NAMALWA (cell line): ENCODE measurements around the gene MRPL36.
"Not testable (repeated sequence)": the region's sequence is repeated elsewhere in the genome, so short reads cannot be mapped to it uniquely, and the experiment has no call there.

Experiments used
- DNase-seq: peaks from one replicate; pipeline ENCODE4 v3.0.0-alpha.2; 2015; ENCODE audit warnings: low spot score

The MRPL36 gene

DNA sequence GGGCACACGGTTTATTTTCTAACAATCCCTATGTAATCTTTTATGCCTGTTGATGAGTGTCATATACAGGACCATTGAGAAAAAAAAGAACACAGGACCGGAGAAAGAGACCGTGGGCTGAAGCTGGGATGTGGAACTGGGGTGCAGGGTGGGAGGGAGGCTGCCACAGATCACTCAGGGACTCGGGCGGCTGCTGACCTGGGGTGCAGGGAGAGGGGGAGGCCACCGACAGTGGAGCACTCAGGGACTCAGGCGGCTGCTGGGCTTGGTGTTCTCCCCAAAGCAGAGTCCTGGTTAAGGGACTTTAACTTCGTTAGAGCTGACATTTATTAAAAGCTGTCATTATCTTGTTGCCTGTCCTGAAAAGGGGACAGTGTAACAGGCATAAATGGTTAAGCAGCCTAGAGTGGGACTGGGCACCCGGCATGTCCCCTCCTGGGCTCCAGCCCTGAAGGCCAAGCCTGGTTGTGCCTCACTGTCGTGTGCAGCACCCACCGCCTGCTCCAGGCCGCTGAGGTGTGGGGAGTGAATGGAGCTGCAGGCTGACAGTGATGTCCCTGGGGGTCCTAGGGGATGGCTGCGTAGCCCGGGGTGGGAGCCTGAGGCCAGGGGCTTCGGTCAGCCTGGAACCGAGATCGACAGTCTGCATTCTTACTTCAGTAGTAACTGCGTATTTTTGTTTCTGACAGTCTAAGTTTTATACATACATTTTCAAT lies 15.6 kb upstream of the MRPL36 start:
- no peak for DNase-seq

DNA sequence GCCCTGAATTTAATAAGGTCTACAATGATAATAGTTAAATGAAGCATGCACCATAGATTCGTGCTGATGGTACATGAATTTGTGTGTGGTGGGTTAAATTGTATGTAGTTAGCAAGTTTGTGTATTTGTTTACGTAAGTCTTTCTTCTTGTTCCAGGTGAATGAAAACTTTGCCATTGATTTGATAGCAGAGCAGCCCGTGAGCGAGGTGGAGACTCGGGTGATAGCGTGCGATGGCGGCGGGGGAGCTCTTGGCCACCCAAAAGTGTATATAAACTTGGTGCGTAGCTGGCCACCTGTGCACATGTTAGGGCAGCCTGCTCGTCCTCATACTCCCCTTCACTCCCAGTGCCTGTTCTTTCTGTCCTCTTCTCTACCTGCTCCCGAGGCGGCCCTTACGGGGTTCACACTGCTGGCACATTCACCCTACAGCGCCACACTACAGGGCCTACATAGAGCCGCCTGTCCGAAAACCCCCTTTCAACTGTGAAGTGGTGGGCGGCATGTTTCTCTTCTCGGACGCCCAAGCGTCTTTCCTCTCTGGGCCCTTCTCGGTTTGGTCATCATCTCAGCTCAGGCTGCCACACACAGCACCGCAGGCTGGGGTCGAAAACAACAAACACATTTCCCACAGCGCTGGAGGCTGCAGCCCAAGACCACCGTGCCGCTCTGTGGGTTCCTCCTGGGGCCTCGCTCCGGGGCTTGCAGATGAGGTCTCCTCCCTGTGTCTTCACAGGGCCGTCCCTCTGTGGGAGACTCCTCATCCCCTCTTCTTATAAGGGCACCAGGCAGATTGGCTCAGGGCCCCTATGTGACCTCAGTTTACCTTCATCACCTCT lies 14.8 kb upstream of the MRPL36 start:
- no peak for DNase-seq

DNA sequence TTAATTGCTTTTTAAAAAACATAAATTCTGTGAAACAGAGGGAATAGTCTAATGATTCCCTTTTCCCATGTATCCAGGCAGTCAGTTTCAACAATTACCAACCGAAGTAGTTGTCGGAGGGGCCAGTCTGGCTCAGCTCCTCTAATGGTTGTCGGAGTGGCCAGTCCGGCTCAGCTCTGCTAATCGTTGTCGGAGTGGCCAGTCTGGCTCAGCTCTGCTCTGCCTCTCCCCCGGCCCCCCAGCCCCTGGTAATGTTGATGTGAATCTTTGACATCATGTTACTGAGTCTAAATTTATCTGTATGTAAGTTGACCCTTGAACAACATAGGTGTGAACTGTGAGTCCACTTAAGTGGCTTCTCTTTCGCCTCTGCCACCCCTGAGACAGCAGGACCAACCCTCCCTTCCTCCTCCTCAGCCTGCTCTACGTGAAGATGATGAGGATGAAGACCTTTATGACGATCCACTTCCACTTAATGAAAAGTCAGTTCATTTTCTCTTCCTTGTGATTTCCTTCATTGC lies 11.0 kb upstream of the MRPL36 start:
- DNase-seq: no peak

DNA sequence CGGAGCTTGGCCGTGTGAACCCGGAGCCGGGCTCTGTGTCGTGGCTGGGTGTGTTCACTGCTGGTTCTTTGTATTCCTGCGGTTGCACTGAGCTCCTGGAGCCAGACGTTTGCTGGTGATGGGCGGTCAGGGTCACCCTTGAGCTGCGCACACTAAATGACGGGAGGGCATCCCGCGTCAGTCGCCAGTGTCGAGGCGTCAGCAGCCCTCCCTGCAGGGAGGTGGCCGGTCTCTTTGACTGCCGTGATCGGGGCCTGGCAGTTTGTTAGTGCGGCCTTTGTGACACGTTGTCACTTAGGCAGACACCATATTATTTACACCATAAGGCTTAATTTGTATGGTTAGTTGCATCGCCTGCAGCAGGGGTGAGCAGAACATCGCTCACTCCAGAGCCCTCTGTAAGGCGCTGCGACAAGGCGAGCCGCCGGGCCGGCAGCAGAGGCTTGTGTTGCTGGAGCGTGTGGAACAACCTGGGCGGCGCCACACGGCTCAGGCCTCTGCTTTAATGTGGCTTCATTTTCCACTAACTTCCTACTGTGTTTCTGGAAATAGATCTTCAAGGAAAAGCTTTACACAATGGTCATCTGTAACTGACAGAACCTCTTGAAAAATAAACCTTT lies 9.9 kb upstream of the MRPL36 start:
- no peak for DNase-seq

DNA sequence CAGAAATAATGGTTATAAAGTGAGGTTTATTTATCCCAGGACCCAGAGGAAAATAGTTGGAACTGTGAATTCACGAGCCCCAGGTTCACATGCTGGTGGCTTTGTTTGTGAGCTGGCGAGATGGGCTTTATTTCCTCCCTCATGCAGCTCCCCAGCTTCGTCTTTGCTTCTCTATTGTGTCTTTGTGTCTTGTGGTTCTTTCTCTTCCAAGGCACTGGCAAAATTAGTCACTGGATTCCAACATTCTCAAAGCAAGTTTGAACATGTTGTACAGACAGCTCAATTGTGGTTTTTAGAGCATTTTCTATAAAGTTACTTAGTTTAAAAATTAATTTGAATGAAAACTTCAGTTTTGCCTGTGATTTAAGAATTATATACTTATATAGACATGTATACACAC lies 8.8 kb upstream of the MRPL36 start:
- DNase-seq: no peak

DNA sequence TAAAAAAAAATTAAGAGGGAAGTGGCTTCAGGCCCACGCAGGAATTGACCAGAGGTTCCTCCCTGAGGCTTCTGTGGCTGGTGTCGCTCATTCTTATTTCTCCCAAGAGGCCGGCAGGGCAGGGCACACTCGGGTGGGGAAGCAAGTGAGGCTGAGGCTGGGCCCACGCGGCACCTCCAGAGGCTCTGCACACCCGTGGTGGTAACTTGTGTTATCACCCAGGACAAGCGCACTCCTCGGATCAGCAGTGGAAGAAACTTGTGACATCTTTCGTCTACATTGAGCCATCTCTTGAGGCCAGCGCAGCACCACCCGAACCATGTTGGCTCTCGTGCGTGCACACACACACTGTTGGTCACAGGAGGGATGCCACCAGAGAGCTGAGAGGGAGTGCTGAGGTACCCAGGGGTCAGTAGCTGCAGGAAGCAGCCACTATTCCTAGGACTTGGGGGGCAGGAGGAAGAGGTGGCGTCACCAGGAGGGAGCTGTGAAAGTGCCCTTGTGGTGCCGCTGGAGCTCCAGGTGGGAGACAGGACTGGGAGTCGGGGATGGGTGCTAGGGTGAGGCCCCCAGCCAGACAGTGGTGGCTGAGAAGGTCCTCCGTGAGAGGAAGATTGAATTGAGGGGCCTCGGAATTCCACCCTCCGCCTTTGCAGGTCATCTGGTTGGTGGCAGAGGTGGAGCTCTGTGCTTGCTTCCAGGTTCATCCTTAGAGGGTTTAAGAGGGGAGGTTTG lies 8.0 kb upstream of the MRPL36 start:
- no peak for DNase-seq

DNA sequence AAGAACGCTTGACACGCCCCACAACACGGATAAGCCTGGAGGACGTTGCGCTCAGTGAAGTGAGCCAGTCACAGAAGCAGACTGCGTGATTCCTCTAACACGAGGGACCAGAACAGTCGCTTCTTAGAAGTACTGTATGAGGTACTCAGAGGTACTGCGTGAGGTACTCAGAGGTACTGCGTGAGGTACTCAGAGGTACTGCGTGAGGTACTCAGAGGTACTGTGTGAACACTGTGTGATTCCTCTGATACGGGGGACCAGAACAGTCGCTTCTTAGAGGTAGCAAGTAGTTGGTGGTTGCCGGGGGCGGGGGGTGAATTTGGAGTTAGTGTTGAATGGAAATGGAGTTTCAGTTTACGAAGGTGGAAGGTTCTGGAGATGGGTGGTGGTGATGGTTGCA lies 7.3 kb upstream of the MRPL36 start:
- no peak for DNase-seq

DNA sequence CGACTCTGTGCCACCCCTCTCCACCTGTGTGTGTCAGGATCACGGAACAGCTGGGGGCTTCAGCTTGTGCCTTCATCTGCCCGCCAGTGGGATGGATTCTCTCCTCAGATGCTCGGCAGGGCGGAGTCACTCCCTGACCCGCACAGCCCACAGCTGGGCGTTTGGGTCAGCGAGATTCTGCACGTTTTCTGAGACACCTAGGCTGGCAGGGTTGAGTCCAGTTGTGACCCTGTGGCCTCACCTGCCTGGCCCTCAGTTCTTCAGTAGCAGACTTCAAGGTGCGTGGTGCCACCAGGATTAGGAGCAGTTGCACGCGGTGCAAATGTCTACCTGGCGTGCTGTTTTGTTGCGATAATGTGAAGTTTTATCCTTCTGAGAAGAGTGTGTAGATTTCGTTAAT lies 6.6 kb upstream of the MRPL36 start:
- no peak for DNase-seq

DNA sequence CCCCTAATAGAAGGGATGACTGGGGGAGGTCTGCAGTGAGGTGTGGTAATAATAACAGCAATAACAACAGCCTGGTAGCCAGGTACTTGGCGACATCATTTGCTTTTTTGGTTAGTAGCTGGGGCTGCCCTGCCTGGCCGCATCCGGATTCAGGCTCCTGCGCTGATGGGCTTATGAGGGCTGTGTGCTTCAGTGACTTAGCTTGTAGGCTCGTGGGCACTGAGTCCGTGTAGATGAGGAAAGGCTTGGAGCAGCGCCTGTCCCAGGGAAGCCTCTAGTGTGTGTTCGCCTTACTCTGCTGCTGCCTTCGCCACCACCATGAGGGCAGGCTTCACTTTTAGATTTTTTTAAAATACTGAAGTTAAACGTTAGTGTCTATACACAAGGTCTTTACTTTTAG lies 6.1 kb upstream of the MRPL36 start:
- DNase-seq: no peak

DNA sequence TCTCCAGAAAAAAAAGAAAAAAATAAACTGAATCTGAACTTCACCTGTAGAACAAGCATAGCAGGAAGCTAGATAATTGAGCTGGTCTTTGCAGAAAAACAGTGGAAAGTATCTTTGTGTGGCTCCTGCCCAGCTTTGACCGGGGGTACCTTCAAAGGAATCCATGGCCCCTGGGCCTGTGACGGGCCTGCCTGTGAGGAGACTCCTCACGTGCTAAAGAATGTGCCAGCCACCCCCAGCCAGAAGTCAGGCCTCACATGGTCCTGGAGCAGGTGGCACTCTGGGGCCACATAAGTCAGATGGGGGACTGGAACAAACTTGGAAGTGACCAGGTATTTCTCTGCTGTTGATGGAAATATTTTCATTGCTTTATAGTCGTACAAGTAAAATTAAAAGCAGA lies 5.7 kb upstream of the MRPL36 start:
- no peak for DNase-seq

DNA sequence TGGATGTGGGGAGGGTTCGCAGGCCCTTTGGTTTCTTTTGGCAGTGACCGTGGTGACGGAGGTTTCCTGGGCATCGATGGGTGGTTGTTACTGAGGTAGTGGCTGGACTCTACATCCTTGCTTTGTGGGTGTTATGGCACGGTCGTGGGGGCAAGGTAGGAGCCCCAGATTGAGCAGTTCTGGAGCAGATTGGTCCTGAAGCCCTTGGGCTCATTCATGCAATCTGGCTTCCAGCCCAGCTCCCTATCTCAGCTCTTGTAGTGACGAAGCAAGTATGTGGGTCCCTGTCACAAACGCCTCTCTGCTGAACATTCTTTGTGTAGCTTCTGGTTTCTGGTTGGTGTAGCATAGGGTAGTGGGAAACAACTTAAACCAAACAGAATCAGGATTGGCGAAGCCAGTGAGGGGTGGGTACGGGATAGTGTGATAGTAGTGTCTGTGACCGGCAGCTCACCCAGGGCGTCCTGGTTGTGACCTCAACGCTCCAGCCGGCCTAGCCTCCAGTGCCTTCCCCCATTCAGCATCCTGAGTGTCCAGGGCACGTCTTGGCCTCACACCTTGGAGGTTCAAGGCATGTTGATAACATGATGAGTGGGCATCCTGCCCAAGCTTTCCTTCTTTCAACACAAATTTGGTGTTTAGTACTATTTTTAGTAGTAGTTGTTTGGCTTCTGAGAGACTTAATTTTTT lies 4.5 kb upstream of the MRPL36 start:
- no peak for DNase-seq

DNA sequence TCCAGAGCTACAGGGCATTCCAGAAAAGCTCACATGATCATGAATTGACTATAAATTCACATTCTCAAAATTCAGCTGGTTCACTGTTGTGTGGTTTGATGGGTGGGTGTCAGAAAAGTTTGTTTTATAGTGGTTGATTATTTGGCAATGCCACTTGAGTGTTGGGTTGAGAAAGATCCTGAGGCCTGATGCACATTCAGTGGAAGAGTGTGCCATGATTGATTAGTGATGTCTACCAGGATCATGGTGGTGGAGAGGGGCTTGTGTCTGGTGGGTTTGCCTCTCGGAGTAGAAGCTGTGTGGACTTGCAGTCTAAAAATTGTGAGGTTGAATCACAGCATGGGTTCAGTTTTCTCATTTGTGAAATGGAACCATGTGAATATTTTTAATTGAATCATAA lies 3.6 kb upstream of the MRPL36 start:
- no peak for DNase-seq

DNA sequence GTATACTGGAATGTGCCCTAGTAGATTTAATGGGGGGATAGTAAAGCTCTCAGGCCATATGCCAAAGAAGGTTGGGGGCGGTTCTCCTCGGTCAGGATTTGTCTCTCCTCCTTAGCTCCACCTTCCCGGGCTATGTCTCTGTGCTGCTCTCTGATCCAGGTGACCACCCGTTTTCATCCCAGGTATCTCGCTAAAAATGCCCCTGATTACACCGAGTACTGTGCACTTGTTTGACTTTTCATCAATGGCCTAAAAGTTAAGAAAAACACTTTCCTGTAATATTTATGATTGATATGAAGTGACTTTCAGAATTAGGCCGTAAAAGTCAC lies 2.3 kb upstream of the MRPL36 start:
- DNase-seq: peak; percentile 57

DNA sequence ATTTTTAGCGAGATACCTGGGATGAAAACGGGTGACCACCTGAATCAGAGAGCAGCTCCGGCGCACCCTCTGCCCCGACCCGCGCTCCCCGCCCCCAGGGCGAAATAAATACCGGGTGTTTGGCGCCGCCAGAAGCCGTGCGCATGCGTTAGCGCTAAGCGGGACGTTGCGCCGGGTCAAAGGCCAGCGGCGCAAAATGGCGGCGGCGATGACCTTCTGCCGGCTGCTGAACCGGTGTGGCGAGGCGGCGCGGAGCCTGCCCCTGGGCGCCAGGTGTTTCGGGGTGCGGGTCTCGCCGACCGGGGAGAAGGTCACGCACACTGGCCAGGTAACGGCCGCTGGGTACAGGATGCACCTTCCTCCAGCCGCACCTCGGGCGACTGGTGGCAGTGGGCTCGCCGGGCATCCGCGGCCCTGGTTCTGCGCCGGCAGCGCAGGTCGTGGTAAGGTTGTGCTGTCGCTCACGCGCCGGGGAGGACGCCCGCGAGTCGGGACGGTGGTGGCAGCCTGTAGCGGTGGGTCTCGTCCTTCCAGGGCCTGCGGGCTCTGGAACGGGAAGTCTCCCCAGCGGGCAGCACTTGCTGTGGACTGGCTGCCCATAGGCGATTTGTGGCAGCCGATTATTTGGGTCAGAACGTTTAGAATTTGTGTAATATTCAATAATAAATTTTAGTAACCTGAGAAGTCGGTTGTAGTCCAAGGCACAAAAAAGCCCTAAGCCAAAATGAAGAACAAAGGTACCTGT lies 1.8 kb upstream of the MRPL36 start, which contains the start of gene NDUFS6:
Gene NDUFS6, plus strand, starts transcription at position 186 of the 745 bp plus-strand sequence. Its CDS starts 11 bp downstream, at position 197.
- peak; percentile 78 for DNase-seq

DNA sequence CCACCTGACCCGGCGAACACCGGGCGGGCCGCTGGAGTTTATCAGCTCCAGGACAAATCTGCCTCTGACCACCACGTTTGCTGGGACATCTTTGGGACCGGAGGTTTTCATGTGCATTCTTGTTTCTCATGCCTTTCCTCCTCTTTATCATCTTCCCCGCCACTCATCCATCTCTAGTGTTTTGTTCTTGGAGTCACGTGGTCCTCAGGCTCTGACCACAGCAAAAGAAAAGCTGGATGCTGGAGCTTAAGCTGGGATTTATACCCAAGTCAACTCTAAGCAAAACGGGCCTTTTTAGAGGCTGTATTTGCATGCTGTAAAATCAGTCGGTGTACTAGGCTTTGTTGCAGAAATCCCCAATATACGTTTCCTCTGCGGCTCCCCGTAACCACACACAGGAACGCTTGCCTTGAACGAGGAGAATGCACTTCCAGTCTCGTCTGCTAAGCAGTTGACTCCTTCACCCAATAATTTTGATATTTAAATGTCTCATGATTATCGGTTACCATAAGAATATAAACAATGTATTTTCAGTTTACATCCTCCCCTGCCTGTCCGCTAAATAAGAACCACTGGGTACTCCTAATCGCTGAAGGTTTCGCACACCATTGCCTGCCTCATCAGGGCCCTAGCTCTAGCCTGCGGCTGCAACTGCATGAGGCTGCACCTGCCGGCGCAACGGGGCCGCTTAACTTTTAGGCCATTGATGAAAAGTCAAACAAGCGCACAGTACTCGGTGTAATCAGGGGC lies 1.0 kb upstream of the MRPL36 start:
- DNase-seq: peak; percentile 96

DNA sequence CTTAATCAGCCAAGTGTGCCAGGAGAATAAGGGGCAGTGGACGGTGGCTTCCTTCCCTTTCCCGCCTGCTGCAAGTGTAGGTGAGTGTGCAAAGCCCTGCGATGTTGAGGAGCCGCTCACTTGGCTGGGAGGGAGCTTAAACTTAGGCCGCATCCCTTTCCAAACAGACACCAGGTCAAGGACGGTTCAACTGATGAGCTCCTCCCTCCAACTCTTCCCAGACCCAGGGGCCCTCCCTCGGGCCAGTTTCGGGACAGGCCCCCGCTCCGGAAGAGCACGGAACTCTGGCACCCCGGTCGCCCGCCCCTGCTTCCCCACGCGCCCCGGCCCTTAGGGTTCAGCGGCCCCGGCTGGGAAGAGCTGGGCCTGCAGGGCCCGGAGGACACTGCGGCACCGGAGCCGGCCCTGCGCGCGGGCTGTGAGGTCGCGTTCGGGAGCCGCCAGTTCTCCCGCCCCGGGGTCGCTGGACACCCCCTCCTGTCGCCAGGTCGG lies 481 bp downstream of the MRPL36 start:
- DNase-seq: peak; percentile 52

DNA sequence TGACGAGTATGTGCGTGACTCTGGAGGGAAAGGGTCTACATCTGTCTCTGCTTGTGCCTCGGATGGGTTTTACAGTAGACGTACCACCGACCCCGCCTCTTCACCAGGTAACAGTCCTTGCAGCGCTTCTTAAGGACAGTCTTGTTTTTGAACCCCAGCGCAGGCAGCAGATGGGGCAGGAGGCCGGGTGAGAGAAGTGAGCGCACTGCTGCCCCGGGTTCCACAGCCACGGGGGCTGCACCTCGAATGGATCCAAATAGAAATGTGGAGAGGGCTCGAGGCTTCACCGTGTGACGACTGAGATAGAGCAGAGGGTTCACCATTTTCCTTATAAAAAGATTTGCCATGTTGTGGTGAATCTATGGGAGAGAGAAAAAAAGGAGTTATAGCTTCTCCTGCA lies 1.0 kb downstream of the MRPL36 start:
- not testable (repeated sequence) for DNase-seq

DNA sequence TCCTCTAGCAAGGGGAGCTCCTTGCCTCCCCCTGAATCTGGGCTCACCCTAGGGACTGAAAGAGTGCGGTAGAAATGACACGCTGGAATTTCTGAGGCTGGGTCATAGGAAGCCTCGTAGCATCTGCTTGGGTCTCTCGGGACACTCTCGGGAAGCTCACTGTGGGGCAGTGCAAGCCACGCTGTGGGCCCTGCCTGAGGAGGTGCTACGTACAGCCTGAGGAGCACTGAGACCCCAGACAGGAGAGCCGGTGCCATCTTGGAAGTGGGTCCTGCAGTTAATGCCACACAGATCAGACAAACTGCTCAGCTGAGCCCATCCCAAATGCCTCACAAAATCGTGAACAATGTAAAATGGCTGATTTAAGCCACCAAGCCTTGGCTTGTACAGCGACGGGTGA lies 1.8 kb downstream of the MRPL36 start:
- DNase-seq: no peak

DNA sequence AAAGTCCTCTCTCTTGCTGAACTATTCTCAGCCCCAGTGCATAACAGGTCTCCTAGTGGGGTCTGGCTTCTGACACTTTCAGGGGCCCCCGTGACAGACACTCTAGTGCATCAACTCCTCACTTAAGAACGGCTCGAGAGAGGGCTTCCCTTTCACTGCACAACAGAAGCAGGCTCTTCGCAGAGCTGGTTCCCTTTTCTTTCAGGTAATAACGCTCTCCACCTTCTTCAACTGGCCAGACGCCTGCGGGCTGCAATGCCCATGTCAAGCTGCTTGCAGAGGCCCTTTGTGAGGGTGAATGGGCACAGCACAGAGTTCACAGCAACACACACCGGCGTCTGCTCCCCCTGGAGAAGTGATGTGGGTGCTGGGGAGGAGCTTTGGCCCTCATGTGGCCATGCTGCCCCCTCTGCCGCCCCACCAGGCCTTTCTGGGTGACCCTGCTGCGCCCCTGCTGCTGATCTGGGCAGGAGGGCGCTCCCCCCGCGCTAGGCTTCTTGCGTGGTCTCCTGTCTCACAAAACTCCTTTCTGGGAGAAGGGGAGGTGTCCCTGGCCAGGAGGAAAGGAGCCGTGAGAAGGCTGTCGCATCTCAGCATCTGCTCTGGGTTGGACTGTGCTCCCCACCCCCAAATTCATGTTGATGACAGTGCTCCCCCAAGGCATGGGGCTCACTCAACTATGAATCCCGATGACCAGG lies 2.4 kb downstream of the MRPL36 start:
- no peak for DNase-seq
